Activated naive CD4-positive, alpha-beta T cell treated with anti-CD3 and anti-CD28 coated beads, Interleukin-2, amount 50 U/mL, for 24 hours (primary cell): ENCODE measurements around the gene SLC30A2.

Experiments used
- H3K27ac Mint-ChIP-seq: one replicate; pipeline ENCODE4 v1.8.0; 2021; ENCODE audit warnings: mild to moderate bottlenecking, mixed read lengths
- H3K27me3 Mint-ChIP-seq: one replicate; pipeline ENCODE4 v1.8.0; 2021; ENCODE audit warnings: mixed read lengths
- H3K36me3 Mint-ChIP-seq: one replicate; pipeline ENCODE4 v1.8.0; 2021; ENCODE audit warnings: mixed read lengths
- H3K4me1 Mint-ChIP-seq: one replicate; pipeline ENCODE4 v1.8.0; 2021; ENCODE audit warnings: mixed read lengths
- H3K4me3 Mint-ChIP-seq: one replicate; pipeline ENCODE4 v1.8.0; 2021; ENCODE audit warnings: mild to moderate bottlenecking, mixed read lengths
- H3K9me3 Mint-ChIP-seq: one replicate; pipeline ENCODE4 v1.8.0; 2021; ENCODE audit warnings: mixed read lengths

The SLC30A2 gene

DNA sequence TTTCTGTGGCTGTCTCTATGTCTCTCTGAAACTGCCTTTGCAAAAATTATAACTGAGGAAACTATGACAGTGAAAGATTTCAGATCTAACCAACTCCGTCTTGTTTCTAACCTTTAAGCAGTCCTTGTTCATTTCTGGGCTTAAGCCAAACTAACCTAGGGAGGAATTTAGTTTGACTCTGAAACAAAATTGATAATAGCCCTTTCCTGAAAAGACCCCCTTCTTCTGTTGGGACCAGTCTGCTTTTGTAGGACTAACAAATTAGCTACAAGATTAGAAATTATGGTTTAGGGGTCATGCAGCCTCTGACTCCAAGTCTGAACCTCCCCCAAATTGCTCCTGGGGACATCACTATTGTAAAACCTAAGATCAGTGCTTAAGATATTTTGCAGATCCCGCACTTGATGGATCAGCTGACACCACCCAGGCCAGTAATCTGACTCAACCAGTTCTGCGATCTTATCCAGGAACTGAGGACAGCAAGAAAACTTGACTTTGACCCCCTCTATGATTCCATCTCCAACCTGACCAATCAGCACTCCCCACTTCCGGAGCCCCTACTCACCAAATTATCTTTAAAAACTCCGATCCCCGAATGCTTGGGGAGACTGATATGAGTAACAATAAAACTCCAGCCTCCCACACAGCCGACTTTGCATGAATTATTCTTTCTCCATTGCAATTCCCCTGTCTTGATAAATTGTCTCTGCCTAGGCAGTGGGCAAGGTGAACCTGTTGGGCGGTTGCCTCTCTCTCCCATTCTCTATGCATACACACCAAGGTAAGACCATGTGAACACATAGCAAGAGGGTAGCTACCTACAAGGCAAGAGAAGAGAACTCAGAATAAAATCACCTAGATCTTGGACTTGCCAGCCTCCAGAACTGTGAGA is 32.6 kb upstream of the SLC30A2 start:
- Mint-ChIP-seq H3K27me3 (peaks cover 2% of the 10 kb centered on the region), H3K27ac (no peak overlapping the region), H3K4me1 (peaks cover 7% of the 10 kb centered on the region), H3K36me3 (no peaks in the 10 kb centered on the region), H3K4me3 (no peak overlapping the region), H3K9me3 (no peaks in the 10 kb centered on the region)

DNA sequence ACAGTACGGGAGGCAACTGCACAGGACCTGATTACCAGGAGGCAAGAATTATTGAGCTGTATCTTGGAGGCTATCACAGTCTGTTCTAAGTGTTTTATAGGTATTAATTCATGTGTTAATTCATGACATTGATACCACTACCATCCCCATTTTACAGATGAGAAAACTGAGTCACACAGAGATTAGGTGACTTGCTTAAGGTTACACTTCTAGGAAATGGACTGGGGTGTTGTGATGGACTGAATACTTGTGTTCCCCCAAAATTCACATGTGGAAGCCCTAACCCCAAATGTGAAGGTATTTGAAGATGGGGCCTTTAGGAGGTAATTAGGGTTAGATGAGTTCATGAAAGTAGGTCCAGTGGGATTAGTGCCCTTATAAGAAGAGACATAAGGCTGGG is 31.6 kb upstream of the SLC30A2 start:
- Mint-ChIP-seq H3K36me3 (no peaks in the 10 kb centered on the region), H3K9me3 (no peaks in the 10 kb centered on the region), H3K27me3 (peaks cover 2% of the 10 kb centered on the region), H3K27ac (no peak overlapping the region), H3K4me1 (peaks cover 7% of the 10 kb centered on the region), H3K4me3 (no peak overlapping the region)

DNA sequence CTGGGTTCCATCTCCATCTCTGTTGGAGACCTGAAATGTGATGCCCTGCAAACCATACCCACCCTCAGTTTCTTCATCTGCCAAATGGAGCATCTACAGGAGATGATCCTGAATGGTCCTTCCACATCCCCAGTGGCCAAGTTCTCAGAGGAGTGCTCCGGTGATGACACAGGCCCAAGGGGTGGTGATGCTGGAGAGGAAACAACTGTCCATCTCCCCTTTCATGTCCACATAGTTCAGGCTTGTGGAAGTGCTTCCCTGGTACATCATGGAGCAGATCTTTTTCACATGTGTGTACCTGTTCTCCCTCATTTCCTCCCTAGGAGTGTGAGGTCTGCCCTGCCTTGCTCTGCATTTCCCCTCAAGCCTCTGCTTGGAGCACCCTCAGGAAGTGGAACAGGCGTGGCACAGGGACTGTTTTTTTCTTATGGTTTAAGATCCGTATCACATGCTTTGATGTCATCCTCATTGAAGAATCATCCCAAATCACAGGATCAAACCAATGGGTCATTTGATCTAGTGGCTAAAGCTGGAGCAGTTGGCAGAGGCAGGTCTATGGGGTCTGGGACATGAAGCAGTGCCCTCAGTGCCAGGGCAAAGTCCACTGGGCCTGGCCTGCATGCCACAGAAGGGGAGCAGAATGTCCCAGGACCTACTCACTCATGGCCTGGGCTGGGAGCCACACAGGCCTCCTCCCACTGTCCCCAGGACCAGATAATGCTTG is 29.7 kb upstream of the SLC30A2 start:
- no peaks in the 10 kb centered on the region for H3K9me3 Mint-ChIP-seq

DNA sequence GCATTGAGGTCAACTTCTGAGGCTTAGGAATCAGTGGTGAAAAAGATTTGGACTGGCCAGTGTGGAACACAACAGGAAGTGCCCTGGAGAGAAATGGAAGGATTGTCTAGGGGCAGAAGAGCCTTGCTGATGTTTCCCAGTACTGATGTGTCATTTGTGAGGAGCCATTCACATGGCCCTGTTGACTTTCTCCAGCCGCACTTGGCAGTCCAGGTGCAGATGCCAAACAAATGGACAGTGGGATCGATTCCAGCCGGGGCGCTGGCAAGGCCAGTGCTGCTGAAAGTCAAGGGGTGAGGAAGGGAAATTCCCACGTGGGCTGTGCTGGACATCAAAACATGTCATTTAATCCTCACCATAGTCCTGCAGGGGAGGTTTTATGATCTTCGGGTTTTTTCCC is 26.4 kb upstream of the SLC30A2 start:
- Mint-ChIP-seq H3K4me1 (peaks cover 7% of the 10 kb centered on the region), H3K4me3 (no peak overlapping the region), H3K9me3 (no peaks in the 10 kb centered on the region), H3K36me3 (no peaks in the 10 kb centered on the region), H3K27ac (no peak overlapping the region), H3K27me3 (peaks cover 2% of the 10 kb centered on the region)

More for the DNA sequence above, 29.7 kb upstream of the SLC30A2 start:
- Mint-ChIP-seq H3K27me3 (peaks cover 2% of the 10 kb centered on the region), H3K36me3 (no peaks in the 10 kb centered on the region), H3K27ac (no peak overlapping the region), H3K4me1 (peaks cover 7% of the 10 kb centered on the region), H3K4me3 (no peak overlapping the region)

DNA sequence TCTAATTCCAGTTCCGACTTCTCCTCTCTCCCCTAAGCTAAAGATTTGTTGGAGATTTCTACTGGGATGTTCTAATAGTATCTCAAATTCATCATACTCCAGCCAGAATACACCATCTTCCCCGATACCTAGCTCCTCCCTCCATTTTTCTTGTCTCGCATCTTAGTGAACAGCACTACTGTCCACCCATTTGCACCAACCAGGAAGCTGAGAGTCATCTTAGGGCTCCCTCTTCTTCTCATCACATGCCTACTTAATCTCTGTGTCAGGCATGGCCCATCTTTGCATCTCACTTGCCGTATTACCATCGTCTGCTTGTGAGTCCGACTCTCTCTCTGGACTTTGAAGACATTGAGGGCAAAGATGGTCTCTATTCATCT is 25.0 kb upstream of the SLC30A2 start:
- H3K27ac Mint-ChIP-seq, result no peak overlapping the region
- H3K36me3 Mint-ChIP-seq, result no peaks in the 10 kb centered on the region
- H3K27me3 Mint-ChIP-seq, result no peaks in the 10 kb centered on the region
- peaks cover 6% of the 10 kb centered on the region for H3K4me1 Mint-ChIP-seq
- H3K9me3 Mint-ChIP-seq, result no peaks in the 10 kb centered on the region
- no peak overlapping the region for H3K4me3 Mint-ChIP-seq

DNA sequence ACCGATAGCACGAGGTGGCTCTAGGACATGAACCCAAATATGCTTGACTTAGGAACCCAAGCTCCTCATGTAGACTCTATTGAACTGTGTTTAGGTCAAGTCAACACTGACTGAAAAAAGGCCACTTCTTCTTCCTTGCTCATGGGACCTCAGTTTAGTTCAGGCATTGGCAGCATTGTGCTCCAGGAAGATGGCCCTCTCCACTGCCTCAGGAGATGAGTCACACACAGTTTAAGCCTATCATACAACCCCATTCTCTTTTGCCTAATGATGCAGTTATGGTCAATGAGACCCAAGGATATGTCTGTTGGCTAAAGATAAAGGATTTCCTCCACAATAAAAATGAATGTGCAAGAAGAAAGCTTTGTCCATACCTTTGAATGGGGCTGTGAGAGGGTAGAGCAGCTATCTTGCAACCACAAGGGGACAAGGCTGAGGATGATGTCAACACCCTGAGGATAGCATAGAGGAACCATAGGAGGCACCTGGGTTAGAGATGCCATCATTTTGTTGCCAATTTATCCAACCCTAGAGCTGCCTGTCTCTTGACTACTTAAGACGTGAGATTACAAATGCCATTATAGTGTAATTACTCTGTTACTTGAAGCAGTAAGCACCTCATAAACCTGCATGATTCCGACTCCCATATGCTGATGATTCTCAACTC is 24.5 kb upstream of the SLC30A2 start:
- H3K27ac Mint-ChIP-seq, result no peak overlapping the region
- H3K4me3 Mint-ChIP-seq, result no peak overlapping the region
- no peaks in the 10 kb centered on the region for H3K36me3 Mint-ChIP-seq
- H3K9me3 Mint-ChIP-seq, result no peaks in the 10 kb centered on the region
- H3K27me3 Mint-ChIP-seq, result no peaks in the 10 kb centered on the region
- H3K4me1 Mint-ChIP-seq, result peaks cover under 1% of the 10 kb centered on the region

DNA sequence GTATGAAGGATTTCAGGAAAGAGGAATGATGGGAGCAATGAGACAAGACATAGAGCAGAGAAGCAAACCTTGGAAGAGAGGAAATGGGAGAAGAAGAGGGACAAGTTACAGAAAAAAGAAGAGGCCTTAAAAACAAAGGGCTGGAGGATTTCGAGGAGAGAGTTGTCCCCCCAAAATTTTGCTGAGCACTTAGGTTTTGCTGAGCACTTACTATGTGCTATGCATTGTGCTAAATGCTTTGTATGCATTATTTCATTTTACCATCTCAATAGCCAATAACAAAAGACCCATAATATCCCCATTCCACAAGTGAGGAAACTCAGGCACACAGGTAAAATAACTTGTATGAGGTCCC is 24.0 kb upstream of the SLC30A2 start:
- H3K4me3 Mint-ChIP-seq, result no peak overlapping the region
- H3K27me3 Mint-ChIP-seq, result no peaks in the 10 kb centered on the region
- no peaks in the 10 kb centered on the region for H3K4me1 Mint-ChIP-seq
- H3K27ac Mint-ChIP-seq, result no peak overlapping the region
- H3K9me3 Mint-ChIP-seq, result no peaks in the 10 kb centered on the region
- H3K36me3 Mint-ChIP-seq, result no peaks in the 10 kb centered on the region

DNA sequence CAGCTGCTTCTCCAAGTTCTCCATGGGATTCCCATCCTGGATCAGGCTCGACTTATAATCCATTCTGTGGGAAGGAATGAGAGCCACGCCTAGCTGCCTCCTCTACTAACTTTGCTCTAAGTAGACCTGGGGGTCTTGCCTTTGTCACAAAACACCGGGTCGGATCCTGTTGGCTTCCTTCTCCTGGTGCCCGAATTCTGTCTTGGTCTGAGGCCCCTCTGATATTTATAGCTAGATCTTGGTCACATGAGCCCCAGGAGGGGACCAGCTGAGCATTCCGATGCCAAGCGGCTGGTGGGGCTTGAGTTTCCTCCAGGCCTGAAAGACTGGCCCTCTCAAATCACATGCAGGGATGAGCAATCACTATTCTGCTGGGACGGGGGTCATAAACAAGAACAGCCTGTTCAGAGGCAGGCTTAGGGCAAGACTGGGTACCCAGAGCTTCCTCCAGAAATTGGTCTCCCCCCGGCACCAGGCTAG is 21.6 kb upstream of the SLC30A2 start, which contains the start of gene TRIM63:
TSS of gene TRIM63 (minus strand) at position 199 of the 480 bp plus-strand sequence. CDS start at position 63, 136 bp downstream.
- Mint-ChIP-seq H3K4me3 (no peak within 1 kb of the TSS), H3K27ac (no peak within 1 kb of the TSS), H3K36me3 (no peaks in the 10 kb centered on the region), H3K4me1 (no peaks in the 10 kb centered on the region), H3K27me3 (no peaks in the 10 kb centered on the region), H3K9me3 (no peaks in the 10 kb centered on the region)

DNA sequence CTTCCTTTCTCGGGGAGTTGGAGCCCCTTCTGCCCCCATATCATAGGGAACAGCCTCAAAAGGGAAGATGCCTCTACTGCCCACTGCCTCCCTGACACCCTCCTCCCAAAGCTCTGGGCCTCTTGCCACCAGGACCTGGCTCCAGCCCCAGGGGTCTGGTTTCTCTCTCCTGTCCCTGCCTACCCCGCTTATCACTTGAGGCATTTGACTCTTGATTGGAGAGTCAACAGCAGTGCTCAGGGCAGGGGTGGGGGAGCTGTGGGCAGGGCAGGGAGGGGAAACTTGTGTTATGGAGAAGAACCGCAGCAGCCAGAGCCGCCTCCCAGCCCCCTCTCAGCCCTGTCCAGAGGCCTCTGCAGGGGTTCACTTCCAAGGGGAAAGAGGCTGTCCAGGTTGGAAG is 20.9 kb upstream of the SLC30A2 start:
- Mint-ChIP-seq H3K27me3 (no peaks in the 10 kb centered on the region), H3K4me1 (no peaks in the 10 kb centered on the region), H3K9me3 (no peaks in the 10 kb centered on the region), H3K27ac (no peak overlapping the region), H3K4me3 (no peak overlapping the region), H3K36me3 (no peaks in the 10 kb centered on the region)

DNA sequence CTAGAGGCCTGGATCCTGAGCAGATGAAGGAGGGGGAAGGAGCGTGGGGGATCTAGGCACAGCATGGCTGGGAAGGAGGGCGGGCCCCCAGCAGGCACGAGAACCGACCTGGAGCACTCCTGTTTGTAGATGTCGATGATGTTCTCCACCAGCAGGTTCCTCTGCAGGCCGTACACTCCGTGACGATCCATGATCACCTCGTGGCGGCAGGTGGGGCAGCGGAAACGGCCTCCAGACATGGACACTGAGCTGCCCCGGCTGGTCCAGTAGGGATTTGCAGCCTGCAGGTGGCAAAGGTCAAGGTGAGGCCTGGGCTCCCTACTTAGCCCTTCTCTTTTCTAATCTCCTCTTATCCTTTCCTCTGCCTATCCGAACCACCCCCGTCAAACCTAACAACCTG is 20.2 kb upstream of the SLC30A2 start:
- no peak overlapping the region for H3K27ac Mint-ChIP-seq
- no peaks in the 10 kb centered on the region for H3K4me1 Mint-ChIP-seq
- no peaks in the 10 kb centered on the region for H3K36me3 Mint-ChIP-seq
- no peak overlapping the region for H3K4me3 Mint-ChIP-seq
- no peaks in the 10 kb centered on the region for H3K9me3 Mint-ChIP-seq
- H3K27me3 Mint-ChIP-seq, result no peaks in the 10 kb centered on the region

DNA sequence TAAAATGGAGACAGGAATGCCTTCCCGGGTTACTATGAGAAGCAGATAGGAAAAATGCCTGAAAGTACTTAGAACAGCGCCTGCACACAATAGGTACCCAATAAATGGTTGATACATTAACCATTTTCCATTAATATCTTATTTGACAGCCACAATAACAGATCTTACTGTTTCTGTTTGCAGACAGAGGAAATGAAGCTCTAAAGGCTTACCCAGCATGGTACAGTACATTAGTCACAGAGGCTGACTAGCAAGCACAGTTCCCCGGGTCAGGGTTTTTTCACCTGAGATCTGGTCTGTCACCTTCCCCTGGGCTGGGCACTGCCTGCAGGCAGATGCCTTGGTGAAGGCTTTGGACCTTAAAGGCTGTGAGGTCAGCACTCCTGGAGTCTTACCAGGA is 18.6 kb upstream of the SLC30A2 start:
- Mint-ChIP-seq H3K27ac (no peak overlapping the region), H3K4me3 (no peak overlapping the region), H3K9me3 (no peaks in the 10 kb centered on the region), H3K4me1 (no peaks in the 10 kb centered on the region), H3K27me3 (peaks cover 3% of the 10 kb centered on the region), H3K36me3 (no peaks in the 10 kb centered on the region)

DNA sequence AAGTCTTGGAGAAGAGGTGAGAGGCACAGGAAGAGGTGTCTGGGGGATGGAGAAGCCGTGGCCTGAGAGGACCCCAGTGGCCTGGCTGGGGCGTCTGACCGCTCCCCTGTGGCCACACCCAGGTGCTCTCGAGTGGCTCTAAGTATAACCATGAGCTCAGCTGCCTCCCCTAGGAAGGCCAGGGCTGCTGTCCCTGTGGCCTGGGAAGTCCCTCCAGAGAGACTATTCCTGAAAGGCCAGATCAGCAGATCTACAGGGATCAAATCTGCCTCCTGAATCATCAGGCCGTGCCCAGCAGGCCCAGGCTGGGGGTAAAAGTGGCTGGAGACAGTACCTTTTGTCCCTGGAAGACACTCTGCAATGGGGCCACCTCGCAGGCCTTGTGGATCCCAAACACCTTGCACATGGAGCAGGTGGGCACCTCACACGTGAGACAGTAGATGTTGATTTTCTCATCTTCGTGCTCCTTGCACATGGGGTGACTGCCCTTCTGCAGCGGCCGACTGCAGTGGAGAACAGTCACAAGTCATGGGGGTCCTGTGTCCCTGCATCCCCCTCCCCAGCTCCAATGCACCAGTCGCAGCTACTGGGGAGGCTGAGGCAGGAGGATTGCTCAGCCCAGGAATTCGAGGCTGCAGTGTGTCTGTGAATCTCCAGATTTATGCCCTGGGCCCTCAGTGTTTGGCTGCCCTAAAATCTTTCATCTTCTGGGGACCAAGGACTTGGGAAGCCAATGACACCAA is 15.1 kb upstream of the SLC30A2 start:
- Mint-ChIP-seq H3K27me3 (peaks cover 3% of the 10 kb centered on the region), H3K4me1 (no peaks in the 10 kb centered on the region), H3K27ac (no peak overlapping the region), H3K4me3 (no peak overlapping the region), H3K9me3 (no peaks in the 10 kb centered on the region), H3K36me3 (no peaks in the 10 kb centered on the region)

DNA sequence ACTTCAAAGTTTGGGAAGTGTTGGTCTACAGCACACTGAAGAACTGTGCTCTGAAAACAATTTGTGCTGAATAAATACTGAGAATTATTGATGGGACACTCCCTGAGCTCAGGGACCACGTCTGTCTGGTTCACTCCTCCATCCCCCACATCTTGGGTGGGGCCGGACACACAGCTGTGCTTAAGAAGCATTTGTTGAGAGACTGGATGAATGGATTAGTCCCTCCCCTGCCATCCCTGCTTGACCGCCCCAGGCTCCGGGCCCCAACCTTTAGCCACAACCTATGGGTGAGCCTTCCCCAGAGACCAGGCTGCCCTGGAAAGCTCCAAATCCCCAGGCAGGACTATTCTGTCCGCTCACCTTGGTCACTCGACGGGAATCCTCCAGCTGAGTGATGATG is 14.0 kb upstream of the SLC30A2 start:
- Mint-ChIP-seq H3K9me3 (no peaks in the 10 kb centered on the region), H3K27me3 (peaks cover 3% of the 10 kb centered on the region), H3K27ac (no peak overlapping the region), H3K4me1 (no peaks in the 10 kb centered on the region), H3K36me3 (no peaks in the 10 kb centered on the region), H3K4me3 (no peak overlapping the region)

DNA sequence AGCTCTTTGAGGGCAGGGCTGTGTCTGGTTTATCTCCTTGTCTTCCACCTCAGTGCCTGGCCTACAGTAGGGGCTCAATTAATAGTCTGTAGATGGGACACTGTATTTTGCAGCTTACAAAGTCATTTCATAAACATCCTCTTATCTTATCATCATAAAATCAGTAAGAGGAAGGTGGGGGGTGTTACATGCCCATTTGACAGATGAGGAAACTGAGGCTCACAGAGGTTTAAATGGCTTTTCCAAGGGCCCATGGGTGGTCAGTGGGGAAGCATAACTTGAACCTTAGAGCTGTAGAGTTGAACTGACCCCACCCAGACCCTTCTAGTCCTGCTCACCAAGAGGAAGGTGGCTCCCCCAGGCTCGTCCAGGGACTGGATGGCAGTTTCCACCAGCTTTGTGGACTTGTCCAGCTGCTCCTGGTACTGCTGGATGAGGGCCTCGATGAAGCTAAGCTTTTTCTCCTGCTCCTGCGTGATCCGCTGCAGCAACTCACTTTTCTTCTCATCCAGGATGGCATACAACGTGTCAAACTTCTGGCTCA is 12.2 kb upstream of the SLC30A2 start:
- H3K27ac Mint-ChIP-seq, result no peak overlapping the region
- no peaks in the 10 kb centered on the region for H3K36me3 Mint-ChIP-seq
- no peak overlapping the region for H3K4me3 Mint-ChIP-seq
- H3K4me1 Mint-ChIP-seq, result no peaks in the 10 kb centered on the region
- peaks cover 7% of the 10 kb centered on the region for H3K27me3 Mint-ChIP-seq
- H3K9me3 Mint-ChIP-seq, result no peaks in the 10 kb centered on the region

DNA sequence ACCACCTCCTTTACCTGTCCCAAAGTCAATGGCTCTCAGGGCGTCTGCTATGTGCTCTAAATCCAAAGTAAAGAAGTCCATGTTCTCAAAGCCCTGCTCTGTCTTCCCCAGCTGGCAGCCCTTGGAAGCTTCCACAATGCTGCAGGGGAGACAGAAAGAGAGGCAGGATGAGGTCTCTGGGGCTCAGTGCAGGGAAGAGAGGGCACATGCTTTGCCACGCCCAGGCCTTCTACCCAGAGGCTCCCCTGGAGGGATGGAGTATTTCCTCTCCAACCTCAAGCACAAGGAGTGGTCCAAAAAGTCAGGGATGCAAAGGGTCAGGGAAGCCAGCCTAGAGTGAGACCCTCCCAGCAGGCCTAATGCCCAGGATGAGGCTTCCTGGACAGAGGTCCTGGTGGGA is 11.3 kb upstream of the SLC30A2 start:
- H3K9me3 Mint-ChIP-seq, result no peaks in the 10 kb centered on the region
- no peaks in the 10 kb centered on the region for H3K36me3 Mint-ChIP-seq
- H3K4me3 Mint-ChIP-seq, result no peak overlapping the region
- no peak overlapping the region for H3K27ac Mint-ChIP-seq
- H3K4me1 Mint-ChIP-seq, result no peaks in the 10 kb centered on the region
- peaks cover 7% of the 10 kb centered on the region for H3K27me3 Mint-ChIP-seq
